Measurements from ENCODE around the gene OXA1L.
"Not testable (repeated sequence)": the region's sequence is repeated elsewhere in the genome, so short reads cannot be mapped to it uniquely, and the experiment has no call there.

Gene OXA1L

GRCh38 chr14:22769369-22769768 is 2.9 kb downstream of the OXA1L start:
- DNase-seq, result no peak

- DNase-seq, result no peak
Measured at GRCh38 chr14:22770481-22771187, 4.1 kb downstream of the OXA1L start.

- DNase-seq, result no peak
Measured at GRCh38 chr14:22772725-22773124, 6.2 kb downstream of the OXA1L start.

- no peak for DNase-seq
Measured at GRCh38 chr14:22773162-22774010, 6.9 kb downstream of the OXA1L start.

- no peak for DNase-seq
Measured at GRCh38 chr14:22774011-22774706, 7.7 kb downstream of the OXA1L start.

- DNase-seq, result no peak
Measured at GRCh38 chr14:22776215-22776614, 9.7 kb downstream of the OXA1L start.

GRCh38 chr14:22776849-22777248 is 10.4 kb downstream of the OXA1L start:
- DNase-seq, result not testable (repeated sequence)

GRCh38 chr14:22778084-22778483 is 11.6 kb downstream of the OXA1L start:
- no peak for DNase-seq

- no peak for DNase-seq
Measured at GRCh38 chr14:22780105-22780679, 13.7 kb downstream of the OXA1L start.

- no peak for DNase-seq
Measured at GRCh38 chr14:22780941-22781300, 14.4 kb downstream of the OXA1L start.

- no peak for DNase-seq
Measured at GRCh38 chr14:22781301-22781991, 15.0 kb downstream of the OXA1L start.

GRCh38 chr14:22786685-22787084 is 20.2 kb downstream of the OXA1L start:
- no peak for DNase-seq

- no peak for DNase-seq
Measured at GRCh38 chr14:22791301-22791700, 24.8 kb downstream of the OXA1L start.

- DNase-seq, result no peak
Measured at GRCh38 chr14:22792158-22792557, 25.7 kb downstream of the OXA1L start.

- not testable (repeated sequence) for DNase-seq
Measured at GRCh38 chr14:22793550-22793949, 27.1 kb downstream of the OXA1L start.

GRCh38 chr14:22793976-22794375 is 27.5 kb downstream of the OXA1L start:
- DNase-seq, result no peak

GRCh38 chr14:22794551-22794951 is 28.1 kb downstream of the OXA1L start:
- no peak for DNase-seq

GRCh38 chr14:22796087-22796707 is 29.7 kb downstream of the OXA1L start:
- DNase-seq, result no peak

- DNase-seq, result no peak
Measured at GRCh38 chr14:22797017-22797917, 30.8 kb downstream of the OXA1L start.

GRCh38 chr14:22798528-22798927 is 32.0 kb downstream of the OXA1L start:
- no peak for DNase-seq

- no peak for DNase-seq
Measured at GRCh38 chr14:22800346-22800745, 33.9 kb downstream of the OXA1L start.
